Endothelial cell of umbilical vein (primary cell): Measurements from ENCODE around the gene ATAD2B. TPM values are rescaled to one million over a fixed set of nuclear protein-coding genes. Genes with fewer than 3 reads are reported as not detected.

Experiments
- BruUV-seq: library from RNA; stranded (reverse); fragments of 400-500 nt; replicated peaks from 2 replicates; lab custom pipeline; 2021; lab: Mats Ljungman, UMichigan
- CTCF ChIA-PET: fragments of 300-600, 350-600 bp; sonication (Branson Sonifier 250); formaldehyde crosslinking; loops from one replicate; lab custom pipeline; 2021; ENCODE audit warnings: antibody characterized with exemption, inconsistent platforms; lab: Charles Lee
- POLR2A ChIA-PET: fragments of 300-600, 350-600 bp; sonication (Branson Sonifier 250); formaldehyde crosslinking; loops from one replicate; lab custom pipeline; 2021; ENCODE audit warnings: antibody characterized with exemption, inconsistent platforms; lab: Charles Lee
- DNase-seq: peaks from one replicate; pipeline ENCODE4 v3.0.0-alpha.2; 2011; ENCODE audit warnings: low read depth, low spot score
- FAIRE-seq: peaks from 2 replicates; lab custom pipeline; 2011; peaks lifted over from hg19 to GRCh38; lab: Jason Lieb, UNC
- H2AFZ ChIP-seq: 2 replicates; pipeline ENCODE4 v1.6.0; 2012; ENCODE audit warnings: low read depth, low read length, control low read depth, inconsistent platforms
- H3K27ac ChIP-seq: 2 replicates; pipeline ENCODE4 v1.5.1; 2011; ENCODE audit warnings: low read depth, mild to moderate bottlenecking, control low read depth, low read length, moderate library complexity; ENCODE audit not compliant: insufficient read depth
- H3K27me3 ChIP-seq, 2 experiments: 2 replicates each; pipeline versions ENCODE4 v1.6.0 to v1.6.1; 2011; ENCODE audit warnings: low read length in 2 of 2, mixed read lengths in 1 of 2; ENCODE audit not compliant: control insufficient read depth in 2 of 2, insufficient read depth in 2 of 2
- H3K36me3 ChIP-seq, 2 experiments: 2 replicates in 1 of 2; 3 replicates in 1 of 2; pipeline ENCODE4 v1.5.1; 2011; ENCODE audit warnings: low read length in 2 of 2, mild to moderate bottlenecking in 1 of 2, moderate library complexity in 1 of 2; ENCODE audit not compliant: control insufficient read depth in 2 of 2, insufficient read depth in 2 of 2; ENCODE audit errors: extremely low read depth in 1 of 2
- H3K4me1 ChIP-seq: 3 replicates; pipeline ENCODE4 v1.5.1; 2011; ENCODE audit warnings: mild to moderate bottlenecking, low read length; ENCODE audit not compliant: control insufficient read depth, insufficient read depth; ENCODE audit errors: extremely low read depth
- H3K4me2 ChIP-seq: 2 replicates; pipeline ENCODE4 v1.6.1; 2011; ENCODE audit warnings: low read length, control low read depth, mixed read lengths; ENCODE audit not compliant: insufficient read depth
- H3K4me3 ChIP-seq, 3 experiments: fragments of 200-600 bp in 1 of 3; sonication (generic), shearing (Covaris generic) in 1 of 3; replicated peaks in 1 of 3; 2 replicates each; pipeline ENCODE4 v1.5.1; 2011 to 2016; ENCODE audit warnings: control low read depth in 3 of 3, low read length in 3 of 3, mild to moderate bottlenecking in 2 of 3, inconsistent platforms in 1 of 3, low read depth in 1 of 3, moderate library complexity in 1 of 3; ENCODE audit not compliant: insufficient read depth in 1 of 3
- H3K79me2 ChIP-seq: 2 replicates; pipeline ENCODE4 v1.6.0; 2012; ENCODE audit warnings: low read length, inconsistent platforms; ENCODE audit not compliant: control insufficient read depth, insufficient read depth
- H3K9ac ChIP-seq: replicated peaks from 2 replicates; pipeline ENCODE3; 2011; ENCODE audit warnings: low read length, control low read depth; ENCODE audit not compliant: insufficient read depth; ENCODE audit errors: extremely low read depth
- H3K9me1 ChIP-seq: replicated peaks from 3 replicates; pipeline ENCODE4 v1.6.0; 2011; ENCODE audit warnings: mild to moderate bottlenecking, low read length; ENCODE audit not compliant: control insufficient read depth, insufficient read depth; ENCODE audit errors: extremely low read depth
- H3K9me3 ChIP-seq: replicated peaks from 2 replicates; pipeline ENCODE4 v1.5.1; 2012; ENCODE audit warnings: low read length, inconsistent platforms; ENCODE audit not compliant: control insufficient read depth, insufficient read depth
- H4K20me1 ChIP-seq: replicated peaks from 2 replicates; pipeline ENCODE3; 2011; ENCODE audit warnings: mild to moderate bottlenecking, low read length; ENCODE audit not compliant: control insufficient read depth, insufficient read depth; ENCODE audit errors: extremely low read depth
- EZH2 ChIP-seq: IDR thresholded peaks from 2 replicates; pipeline ENCODE4 v1.6.1; 2012; ENCODE audit warnings: borderline replicate concordance, low read depth, mild to moderate bottlenecking, moderate library complexity, low read length, inconsistent platforms; ENCODE audit not compliant: severe bottlenecking
- FOS ChIP-seq: IDR thresholded peaks from 2 replicates; pipeline ENCODE4 v1.6.1; 2011; ENCODE audit warnings: mild to moderate bottlenecking, low read length, moderate library complexity, borderline replicate concordance; ENCODE audit not compliant: insufficient read depth
- GATA2 ChIP-seq: IDR thresholded peaks from 2 replicates; pipeline ENCODE4 v1.7.0; 2011; ENCODE audit warnings: low read depth, mild to moderate bottlenecking, moderate library complexity, mixed read lengths, low read length; ENCODE audit not compliant: insufficient read length, insufficient read depth
- JUN ChIP-seq: IDR thresholded peaks from 2 replicates; pipeline ENCODE4 v1.6.1; 2011; ENCODE audit warnings: borderline replicate concordance, low read depth; ENCODE audit not compliant: insufficient read length, insufficient read depth
- MYC ChIP-seq: IDR thresholded peaks from one replicate; pipeline ENCODE4 v1.6.1; 2011; ENCODE audit warnings: mild to moderate bottlenecking, low read depth, low read length
- POLR2A ChIP-seq: IDR thresholded peaks from 2 replicates; pipeline ENCODE4 v1.6.1; 2012; ENCODE audit warnings: low read depth, mild to moderate bottlenecking, control low read depth, low read length
- POLR2AphosphoS5 ChIP-seq: IDR thresholded peaks from 2 replicates; pipeline ENCODE4 v1.6.1; 2012; ENCODE audit warnings: low read depth, mild to moderate bottlenecking, control low read depth, low read length, moderate library complexity; ENCODE audit not compliant: insufficient read depth
- dilution Hi-C: fragments of 300-500 bp; cut with MboI; formaldehyde crosslinking; loops from one replicate; pipeline ENCODE4 v1.15.0; 2019; ENCODE audit warnings: low sequenced_read_pairs; ENCODE audit not compliant: extremely low pct_ligation_motif_present
- intact Hi-C: fragments of 100-400 bp; cut with micrococcal nuclease; formaldehyde crosslinking; loops from one replicate; pipeline ENCODE4 v1.10.0; 2022
- polyA plus RNA-seq, 4 experiments: library from polyadenylated mRNA; depleted of rRNA in 3 of 4; stranded (reverse) in 3 of 4; unstranded in 1 of 4; fragments of >200 nt; gene quantifications; 2 replicates each; pipeline versions ENCODE4 v1.2.1 to v1.2.3, GENCODE V29; 2011 to 2012; ENCODE audit warnings: missing spikeins in 1 of 4
- total RNA-seq: library from RNA; stranded (reverse); gene quantifications from 2 replicates; pipeline ENCODE4 v1.2.3, GENCODE V29; 2021
- TF ChIP-seq, protein P1 (sequence below): IDR thresholded peaks from 2 replicates; pipeline ENCODE4 v1.6.1; 2011; ENCODE audit not compliant: insufficient read depth, insufficient read length
- TF ChIP-seq, protein P2 (sequence below), 2 donors: IDR thresholded peaks; 1 replicate in 1 of 2; 2 replicates in 1 of 2; pipeline ENCODE4 v1.5.1; 2011; ENCODE audit warnings: low read length in 2 of 2, mild to moderate bottlenecking in 2 of 2, moderate library complexity in 2 of 2, control low read depth in 1 of 2, inconsistent platforms in 1 of 2, low read depth in 1 of 2; ENCODE audit not compliant: insufficient read depth in 1 of 2; ENCODE audit errors: extremely low read depth in 1 of 2

Gene ATAD2B
- total and polyA plus RNA-seq, 2 donors (not counting 3 experiments of a cell fraction or from before 2014, with no cell fraction given) = 2.5 to 19.1 TPM

DNA sequence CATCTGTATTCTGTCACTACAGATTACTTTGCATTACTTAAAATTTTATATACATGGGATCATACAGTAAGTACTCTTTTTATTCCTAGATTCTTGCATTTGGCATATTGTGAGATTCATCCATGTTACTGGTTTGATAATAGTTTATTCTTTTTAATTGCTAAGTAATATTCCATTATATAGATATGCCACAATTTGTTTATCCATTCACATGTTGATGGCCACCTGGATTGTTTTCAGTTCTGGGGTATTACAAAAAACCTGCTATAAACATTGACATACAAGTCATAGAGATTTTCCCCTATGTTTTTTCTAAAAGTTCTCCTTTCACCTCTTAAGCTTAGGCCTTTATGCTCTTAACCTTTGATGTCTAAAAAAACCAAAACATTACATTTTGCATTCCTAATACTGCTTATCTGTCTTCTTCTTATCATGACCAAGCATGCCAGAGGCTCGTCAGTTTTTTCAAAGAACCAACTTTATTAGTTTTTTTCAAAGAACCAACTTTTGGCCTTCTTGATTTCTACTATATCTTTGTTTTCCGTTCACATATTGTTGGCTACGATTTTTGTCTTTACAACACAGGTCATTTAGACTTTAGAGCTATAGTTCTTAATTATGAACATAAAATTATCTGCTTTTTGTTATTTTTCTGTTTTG, 86.9 kb downstream of the ATAD2B start:
- no peak overlapping the region for H3K4me3 ChIP-seq
- peaks cover 0 to 7% of the 10 kb centered on the region in 2 experiments for H3K36me3 ChIP-seq
- no peaks in the 10 kb centered on the region for H4K20me1 ChIP-seq
- intact Hi-C loops = no loop called here
- H3K27ac ChIP-seq = no peak overlapping the region
- H2AFZ ChIP-seq = no peak overlapping the region
- DNase-seq (no peak), FAIRE-seq (no peak)
- no peaks in the 10 kb centered on the region for H3K9me1 ChIP-seq
- ChIA-PET CTCF (no interaction called here), POLR2A (no interaction called here)
- no peak overlapping the region for H3K9ac ChIP-seq
- no peaks in the 10 kb centered on the region for H3K27me3 ChIP-seq
- dilution Hi-C loops = no loop called here
- peaks cover 4% of the 10 kb centered on the region for H3K79me2 ChIP-seq
- TF ChIP-seq POLR2A (no peak), EZH2 (no peak), POLR2AphosphoS5 (no peak), GATA2 (no peak), JUN (no peak), MYC (no peak), FOS (no peak)
- TF ChIP-seq, protein P1, sequence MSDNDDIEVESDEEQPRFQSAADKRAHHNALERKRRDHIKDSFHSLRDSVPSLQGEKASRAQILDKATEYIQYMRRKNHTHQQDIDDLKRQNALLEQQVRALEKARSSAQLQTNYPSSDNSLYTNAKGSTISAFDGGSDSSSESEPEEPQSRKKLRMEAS = no peak
- TF ChIP-seq, protein P2, sequence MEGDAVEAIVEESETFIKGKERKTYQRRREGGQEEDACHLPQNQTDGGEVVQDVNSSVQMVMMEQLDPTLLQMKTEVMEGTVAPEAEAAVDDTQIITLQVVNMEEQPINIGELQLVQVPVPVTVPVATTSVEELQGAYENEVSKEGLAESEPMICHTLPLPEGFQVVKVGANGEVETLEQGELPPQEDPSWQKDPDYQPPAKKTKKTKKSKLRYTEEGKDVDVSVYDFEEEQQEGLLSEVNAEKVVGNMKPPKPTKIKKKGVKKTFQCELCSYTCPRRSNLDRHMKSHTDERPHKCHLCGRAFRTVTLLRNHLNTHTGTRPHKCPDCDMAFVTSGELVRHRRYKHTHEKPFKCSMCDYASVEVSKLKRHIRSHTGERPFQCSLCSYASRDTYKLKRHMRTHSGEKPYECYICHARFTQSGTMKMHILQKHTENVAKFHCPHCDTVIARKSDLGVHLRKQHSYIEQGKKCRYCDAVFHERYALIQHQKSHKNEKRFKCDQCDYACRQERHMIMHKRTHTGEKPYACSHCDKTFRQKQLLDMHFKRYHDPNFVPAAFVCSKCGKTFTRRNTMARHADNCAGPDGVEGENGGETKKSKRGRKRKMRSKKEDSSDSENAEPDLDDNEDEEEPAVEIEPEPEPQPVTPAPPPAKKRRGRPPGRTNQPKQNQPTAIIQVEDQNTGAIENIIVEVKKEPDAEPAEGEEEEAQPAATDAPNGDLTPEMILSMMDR (IDR thresholded peaks at IDR 0.05; ENCODE audit: extremely low read depth in 1 of 2, insufficient read depth in 1 of 2, low read depth in 1 of 2, low read length in 2 of 2) = no peak
- BruUV-seq = no TSS peak
- H3K9me3 ChIP-seq = no peaks in the 10 kb centered on the region
- no peaks in the 10 kb centered on the region for H3K4me1 ChIP-seq
- no peak overlapping the region for H3K4me2 ChIP-seq
